ENCODE data around the gene SV2A. TPM values are rescaled to one million over a fixed set of nuclear protein-coding genes. Genes with fewer than 3 reads are reported as not detected.
"Not testable (repeated sequence)": the region's sequence is repeated elsewhere in the genome, so short reads cannot be mapped to it uniquely, and the experiment has no call there.

SV2A gene
- 5.5 TPM for total RNA-seq

- peak; percentile 56 for DNase-seq (ENCODE audit: low spot score)
These were observed at the start of gene SV2A for GRCh38 chr1:149917571-149918144. Gene SV2A, minus strand, starts transcription at chr1:149917844. Its CDS starts 4,004 bp downstream, at chr1:149913840.

GRCh38 chr1:149967041-149967440 is 49.4 kb upstream of the SV2A start:
- DNase-seq (ENCODE audit: low spot score) = no peak

- no peak for DNase-seq (ENCODE audit: low spot score)
These were observed 48.8 kb upstream of the SV2A start for GRCh38 chr1:149966405-149966804.

- DNase-seq (ENCODE audit: low spot score) = no peak
These were observed 47.8 kb upstream of the SV2A start for GRCh38 chr1:149965440-149965839.

GRCh38 chr1:149963358-149963757 is 45.7 kb upstream of the SV2A start:
- no peak for DNase-seq (ENCODE audit: low spot score)

- no peak for DNase-seq (ENCODE audit: low spot score)
These were observed 45.1 kb upstream of the SV2A start for GRCh38 chr1:149962736-149963135.

- peak; percentile 75 for DNase-seq (ENCODE audit: low spot score)
These were observed 44.5 kb upstream of the SV2A start for GRCh38 chr1:149962039-149962647.

GRCh38 chr1:149957548-149957947 is 39.9 kb upstream of the SV2A start:
- not testable (repeated sequence) for DNase-seq (ENCODE audit: low spot score)

- no peak for DNase-seq (ENCODE audit: low spot score)
These were observed 32.3 kb upstream of the SV2A start for GRCh38 chr1:149949911-149950310.

GRCh38 chr1:149945206-149945605 is 27.6 kb upstream of the SV2A start:
- no peak for DNase-seq (ENCODE audit: low spot score)

- DNase-seq (ENCODE audit: low spot score) = no peak
These were observed 25.2 kb upstream of the SV2A start for GRCh38 chr1:149942885-149943284.

- DNase-seq (ENCODE audit: low spot score) = no peak
These were observed 24.6 kb upstream of the SV2A start for GRCh38 chr1:149942207-149942606.

- DNase-seq (ENCODE audit: low spot score) = no peak
These were observed 22.8 kb upstream of the SV2A start for GRCh38 chr1:149940427-149940826.

- not testable (repeated sequence) for DNase-seq (ENCODE audit: low spot score)
These were observed 21.0 kb upstream of the SV2A start for GRCh38 chr1:149938668-149939003.

GRCh38 chr1:149937759-149938158 is 20.1 kb upstream of the SV2A start:
- DNase-seq (ENCODE audit: low spot score) = no peak

- no peak for DNase-seq (ENCODE audit: low spot score)
These were observed 19.5 kb upstream of the SV2A start for GRCh38 chr1:149936992-149937705.

GRCh38 chr1:149936170-149936991 is 18.7 kb upstream of the SV2A start, which contains the start of gene MTMR11:
Gene MTMR11, minus strand, starts transcription at chr1:149936879. Its CDS starts 232 bp downstream, at chr1:149936647.
- DNase-seq (ENCODE audit: low spot score) = no peak

GRCh38 chr1:149934356-149934755 is 16.7 kb upstream of the SV2A start:
- DNase-seq (ENCODE audit: low spot score) = no peak

GRCh38 chr1:149933208-149933607 is 15.6 kb upstream of the SV2A start:
- DNase-seq (ENCODE audit: low spot score) = no peak

- DNase-seq (ENCODE audit: low spot score) = no peak
These were observed 14.8 kb upstream of the SV2A start for GRCh38 chr1:149932474-149932873.

- no peak for DNase-seq (ENCODE audit: low spot score)
These were observed 13.7 kb upstream of the SV2A start for GRCh38 chr1:149931212-149931790.

GRCh38 chr1:149929856-149930255 is 12.2 kb upstream of the SV2A start:
- DNase-seq (ENCODE audit: low spot score) = no peak

All from ureter (tissue), 1 donor.